ENCODE measurements around the gene SLC22A14. TPM values are rescaled to one million over a fixed set of nuclear protein-coding genes. Genes with fewer than 3 reads are reported as not detected.

The SLC22A14 gene
- 0.11 TPM in 1 of 5 replicates, not detected in the others for total RNA-seq (2022; extraction: Qiagen RNA extraction; ENCODE audit: low read depth)

DNA sequence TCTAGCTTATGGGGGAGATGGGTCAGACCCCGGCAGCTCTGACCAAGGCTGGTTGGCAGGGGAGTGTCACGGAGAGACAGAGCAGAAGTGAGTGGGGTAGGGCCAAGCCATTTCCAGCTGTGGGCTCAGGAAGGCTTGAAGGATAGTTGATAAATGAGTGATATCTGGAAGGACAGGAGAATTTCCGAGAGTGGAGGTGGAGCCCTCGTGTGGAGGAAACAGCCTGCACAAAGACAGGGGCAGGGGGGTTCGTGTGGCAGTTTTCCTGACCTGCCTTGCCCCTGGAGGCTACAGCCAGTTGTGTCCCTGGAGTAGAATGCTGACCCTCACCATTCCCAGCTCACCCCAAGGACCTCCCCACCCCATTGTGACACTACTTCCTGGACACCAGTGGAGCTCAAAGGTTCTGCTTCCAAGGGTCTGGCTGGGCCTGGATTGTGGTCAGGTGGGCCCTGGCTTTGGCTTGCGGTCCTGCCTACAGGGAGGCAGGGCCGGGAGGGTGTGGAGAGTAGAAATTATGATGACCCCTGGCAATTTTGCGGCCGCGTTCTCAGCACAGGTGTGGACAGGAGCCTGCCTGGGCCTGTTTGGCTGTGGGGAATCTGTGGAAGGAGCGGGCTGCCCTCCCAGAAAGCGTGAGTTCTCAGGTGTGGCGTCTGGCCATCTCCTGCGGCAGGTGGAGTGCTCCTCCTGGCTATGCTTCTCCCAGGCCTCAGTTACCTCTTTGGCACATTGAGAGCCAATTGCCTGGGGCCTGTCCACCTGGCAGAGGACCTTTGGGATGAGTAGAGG, at the start of gene SLC22A14:
Gene SLC22A14 (plus strand): TSS at position 400 of the 792 bp plus-strand sequence. CDS start 23,733 bp downstream, outside the sequence.

DNA sequence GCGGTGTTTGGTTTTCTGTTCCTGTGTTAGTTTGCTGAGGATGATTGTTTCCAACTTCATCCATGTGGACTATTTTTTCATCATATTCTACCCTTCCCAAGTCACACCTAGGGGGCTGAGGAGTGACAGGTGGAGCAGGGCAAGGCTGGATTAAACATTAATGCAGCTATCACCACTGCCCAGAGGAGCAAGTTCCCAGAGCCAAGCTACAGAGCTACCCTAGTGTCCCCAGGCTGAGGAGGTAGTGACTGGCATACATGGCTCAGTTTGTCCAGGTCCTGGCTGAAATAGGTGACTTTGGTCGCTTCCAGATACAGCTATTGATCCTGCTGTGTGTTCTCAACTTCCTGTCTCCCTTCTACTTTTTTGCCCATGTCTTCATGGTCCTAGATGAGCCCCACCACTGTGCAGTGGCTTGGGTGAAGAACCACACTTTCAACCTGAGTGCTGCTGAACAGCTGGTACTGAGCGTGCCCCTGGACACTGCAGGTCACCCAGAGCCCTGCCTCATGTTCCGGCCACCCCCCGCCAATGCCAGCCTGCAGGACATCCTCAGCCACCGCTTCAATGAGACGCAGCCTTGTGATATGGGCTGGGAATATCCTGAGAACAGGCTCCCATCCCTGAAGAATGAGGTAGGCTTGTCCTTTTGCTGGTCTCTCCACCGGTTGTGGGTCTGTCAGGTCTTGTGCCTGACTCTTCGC, 16.3 kb upstream of the SLC22A14 start, which contains the start of gene SLC22A13:
Gene SLC22A13 (plus strand): TSS at position 209 of the 704 bp plus-strand sequence. CDS start 49 bp downstream, at position 258.

GRCh38 chr3:38346587-38347410, 64.7 kb downstream of the SLC22A14 start, which contains the start of gene XYLB:
Gene XYLB (plus strand): TSS chr3:38346785. CDS start chr3:38346869, 84 bp downstream.

Other genes with a start within 250 kb of the SLC22A14 start
- 0.03 to 0.08 TPM in 2 of 5 replicates, not detected in the others for gene DLEC1, start 243.1 kb upstream of the SLC22A14 start, total RNA-seq (2022; extraction: Qiagen RNA extraction; ENCODE audit: low read depth)
- 39.6 to 48.3 TPM (median 46.7 TPM) in 5 replicates for gene ACAA1, start 145.2 kb upstream of the SLC22A14 start, total RNA-seq (2022; extraction: Qiagen RNA extraction; ENCODE audit: low read depth)
- gene MYD88, start 143.6 kb upstream of the SLC22A14 start, total RNA-seq (2022; extraction: Qiagen RNA extraction; ENCODE audit: low read depth), result 25.3 to 28.3 TPM (median 26.8 TPM) in 5 replicates
- 23.5 to 40.1 TPM (median 36.1 TPM) in 5 replicates for gene OXSR1, start 116.8 kb upstream of the SLC22A14 start, total RNA-seq (2022; extraction: Qiagen RNA extraction; ENCODE audit: low read depth)
- 0.06 TPM in 1 of 5 replicates, not detected in the others for gene SLC22A13, start 16.5 kb upstream of the SLC22A14 start, total RNA-seq (2022; extraction: Qiagen RNA extraction; ENCODE audit: low read depth)
- 3.6 to 4.6 TPM (median 4.0 TPM) in 5 replicates for gene XYLB, start 64.5 kb downstream of the SLC22A14 start, total RNA-seq (2022; extraction: Qiagen RNA extraction; ENCODE audit: low read depth)
- 1.8 to 3.2 TPM (median 3.0 TPM) in 5 replicates for gene ACVR2B, start 171.6 kb downstream of the SLC22A14 start, total RNA-seq (2022; extraction: Qiagen RNA extraction; ENCODE audit: low read depth)
- 10.9 to 18.6 TPM (median 12.8 TPM) in 5 replicates for gene EXOG, start 214.0 kb downstream of the SLC22A14 start, total RNA-seq (2022; extraction: Qiagen RNA extraction; ENCODE audit: low read depth)

Measured in A549 treated with RU486 at 1 μM for 4 hours (cell line).